HepG2 (cell line): ENCODE results near the gene CCDC85C.

Experiments used
- CTCF ChIP-seq: sonication (generic); formaldehyde crosslinking; IDR thresholded peaks from 2 replicates; pipeline ENCODE4 v1.5.0; 2020; ENCODE audit warnings: mild to moderate bottlenecking, missing genetic modification reagents, moderate library complexity
- HMGXB4 ChIP-seq, 2 experiments: sonication (generic) in 1 of 2; formaldehyde crosslinking in 1 of 2; IDR thresholded peaks; 2 replicates each; pipeline versions ENCODE4 v1.4.0 to v1.6.1; 2018 to 2020; ENCODE audit warnings: missing genetic modification reagents in 2 of 2, borderline replicate concordance in 1 of 2, low read depth in 1 of 2, mild to moderate bottlenecking in 1 of 2, missing biosample characterization in 1 of 2
- HNRNPUL1 ChIP-seq: fragments of 200-400 bp; formaldehyde crosslinking; IDR thresholded peaks from 2 replicates; pipeline ENCODE4 v1.6.1; 2017; ENCODE audit warnings: low read depth, mild to moderate bottlenecking, low read length, moderate library complexity
- JUN ChIP-seq: sonication (generic); formaldehyde crosslinking; IDR thresholded peaks from 2 replicates; pipeline ENCODE4 v1.4.0; 2020; ENCODE audit warnings: mild to moderate bottlenecking, missing genetic modification reagents
- KAT7 ChIP-seq: IDR thresholded peaks from 2 replicates; pipeline ENCODE4 v1.6.1; 2018; ENCODE audit warnings: borderline replicate concordance, missing compliant biosample characterization
- NR3C1 ChIP-seq: sonication (generic); formaldehyde crosslinking; IDR thresholded peaks from 2 replicates; pipeline ENCODE4 v1.4.0; 2020; ENCODE audit warnings: missing genetic modification reagents
- POLR2AphosphoS5 ChIP-seq: IDR thresholded peaks from 2 replicates; pipeline ENCODE4 v1.6.1; 2012; ENCODE audit warnings: low read depth, low read length
- ZBTB40 ChIP-seq, 2 experiments: fragments of 450-650 bp in 1 of 2; sonication (generic) in 1 of 2; formaldehyde crosslinking in 1 of 2; IDR thresholded peaks; 2 replicates each; pipeline versions ENCODE4 v1.6.1 to v1.8.0; 2016 to 2022; ENCODE audit warnings: antibody characterized with exemption in 1 of 2, mild to moderate bottlenecking in 1 of 2, missing genetic modification reagents in 1 of 2
- ZNF253 ChIP-seq: sonication (generic); formaldehyde crosslinking; IDR thresholded peaks from 2 replicates; pipeline ENCODE4 v1.8.0; 2022; ENCODE audit warnings: mild to moderate bottlenecking, missing genetic modification reagents, borderline replicate concordance
- ZNF282 ChIP-seq: fragments of 450-650 bp; IDR thresholded peaks from 2 replicates; pipeline ENCODE4 v1.6.1; 2018; ENCODE audit not compliant: partially characterized antibody
- ZNF337 ChIP-seq: sonication (generic); formaldehyde crosslinking; IDR thresholded peaks from 2 replicates; pipeline ENCODE4 v1.5.1; 2020; ENCODE audit warnings: missing genetic modification reagents, low read depth, mild to moderate bottlenecking, borderline replicate concordance
- ZNF577 ChIP-seq: sonication (generic); formaldehyde crosslinking; IDR thresholded peaks from 2 replicates; pipeline ENCODE4 v1.4.0; 2020; ENCODE audit warnings: mild to moderate bottlenecking, low read depth, missing genetic modification reagents, borderline replicate concordance

- TF ChIP-seq ZBTB40 (IDR thresholded peaks at IDR 0.05) (no peak), ZBTB40 (CRISPR knock-in tag; IDR thresholded peaks at IDR 0.05) (no peak), HNRNPUL1 (no peak), CTCF (no peak), HMGXB4 (CRISPR knock-in tag; IDR thresholded peaks at IDR 0.05; ENCODE audit: borderline replicate concordance in 1 of 2, low read depth in 1 of 2) (no peak), NR3C1 (no peak), POLR2AphosphoS5 (no peak), KAT7 (CRISPR knock-in tag) (no peak), ZNF253 (no peak), JUN (no peak), ZNF337 (CRISPR knock-in tag) (no peak), ZNF282 (no peak), ZNF577 (no peak)
Observed at GRCh38 chr14:99596772-99597171, 7.2 kb downstream of the CCDC85C start.
